Measurements from ENCODE around the gene DOK3.
"Not testable (repeated sequence)": the region's sequence is repeated elsewhere in the genome, so short reads cannot be mapped to it uniquely, and the experiment has no call there.

DOK3 gene

GRCh38 chr5:177496070-177496726 is 13.4 kb downstream of the DOK3 start:
- no peak for DNase-seq

- no peak for DNase-seq
These were observed 14.2 kb downstream of the DOK3 start for GRCh38 chr5:177495243-177496060.

DNA sequence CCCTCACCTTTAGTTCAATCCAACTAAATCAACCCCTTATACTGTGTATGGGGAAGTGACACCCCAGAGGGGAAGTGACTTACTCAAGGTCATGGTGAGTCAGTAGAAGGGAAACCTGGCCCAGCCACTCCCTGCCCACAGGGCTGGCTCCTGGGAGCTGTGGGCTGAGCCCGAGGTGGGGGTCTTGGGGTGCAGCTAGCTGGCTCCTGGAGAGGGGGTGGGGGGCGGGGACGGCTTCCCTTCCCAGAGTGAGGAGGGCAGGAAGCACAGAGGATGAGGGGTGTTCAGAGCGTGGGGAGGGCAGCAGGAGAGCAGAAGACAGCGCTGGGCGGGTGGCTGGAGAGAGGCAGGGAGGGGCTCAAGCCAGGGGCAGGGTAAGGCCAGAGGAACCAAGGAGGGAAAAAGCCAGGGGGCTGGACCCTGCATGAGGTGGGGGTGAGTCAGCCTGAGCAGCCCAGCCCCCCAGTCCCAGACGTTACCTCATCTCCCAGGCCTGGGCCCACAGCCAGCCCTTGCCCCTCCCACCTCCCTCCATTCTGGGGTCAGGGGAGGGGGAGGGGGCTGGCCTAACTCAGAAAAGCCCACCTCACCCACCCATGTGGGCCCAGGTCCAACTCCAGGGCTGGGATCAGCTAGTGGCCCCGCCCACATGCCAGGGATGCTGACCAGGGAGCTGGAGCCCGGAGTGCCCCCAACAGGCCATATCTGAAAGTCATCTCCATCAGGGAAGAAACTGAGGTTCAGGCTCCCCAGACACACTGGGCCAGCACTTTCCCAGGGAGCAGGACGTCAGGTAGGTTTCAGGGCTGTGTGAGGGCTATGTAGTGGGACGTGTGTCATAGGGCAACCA is 15.1 kb downstream of the DOK3 start:
- no peak for DNase-seq

DNA sequence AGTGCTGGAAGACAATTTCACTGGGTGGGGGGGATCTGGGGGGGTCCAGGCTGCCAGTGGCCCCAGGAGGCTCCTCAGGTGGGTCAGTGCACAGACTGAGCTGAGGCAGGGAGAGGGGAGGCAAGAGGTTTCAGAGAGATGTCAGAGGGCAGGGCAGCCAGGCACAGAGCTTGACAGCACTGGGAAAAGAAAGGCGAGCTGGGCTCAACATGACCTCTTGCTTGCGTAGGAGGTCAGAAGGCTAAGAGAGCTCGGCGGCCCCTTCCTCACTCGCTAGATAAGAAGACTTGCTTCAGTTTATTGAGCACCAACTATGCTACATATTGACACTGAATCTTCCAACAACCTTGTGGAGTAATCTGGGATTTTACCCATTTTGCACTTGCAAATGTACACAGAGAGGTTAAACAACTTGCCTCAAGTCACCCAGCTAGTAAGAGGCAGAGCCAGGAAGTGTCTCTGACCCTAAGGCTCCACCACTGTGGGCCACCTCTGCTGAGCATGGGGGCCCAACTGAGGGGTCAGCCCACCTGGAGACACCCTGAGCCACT is 15.8 kb downstream of the DOK3 start:
- no peak for DNase-seq

- no peak for DNase-seq
These were observed 16.8 kb downstream of the DOK3 start for GRCh38 chr5:177492841-177493240.

GRCh38 chr5:177491983-177492746 is 17.5 kb downstream of the DOK3 start:
- no peak for DNase-seq

DNA sequence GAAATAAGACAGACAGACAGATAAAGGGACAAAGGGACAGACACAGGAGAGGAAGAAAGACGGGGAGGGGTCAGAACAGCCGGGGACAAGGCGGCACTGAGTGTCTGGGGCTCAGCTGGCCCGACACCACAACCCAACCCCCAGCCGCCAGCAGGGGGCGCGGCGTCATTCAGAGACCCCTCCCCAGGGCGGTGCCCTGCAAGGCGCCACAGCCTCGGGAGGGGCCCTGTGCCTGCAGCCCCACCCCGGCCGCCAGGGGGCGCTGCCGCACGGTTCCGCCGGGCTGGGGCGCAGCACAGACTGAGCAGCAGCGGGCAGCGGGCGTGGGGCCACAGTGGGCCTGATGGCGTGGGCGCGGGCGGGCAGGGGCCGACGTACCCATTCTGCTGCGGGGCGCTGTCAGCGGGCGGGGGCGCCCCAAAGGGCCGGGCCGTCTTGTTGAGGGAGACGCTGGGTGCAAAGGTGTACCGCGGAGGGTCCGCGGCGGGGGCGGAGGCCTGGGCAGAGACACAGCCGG is 18.1 kb downstream of the DOK3 start:
- no peak for DNase-seq

DNA sequence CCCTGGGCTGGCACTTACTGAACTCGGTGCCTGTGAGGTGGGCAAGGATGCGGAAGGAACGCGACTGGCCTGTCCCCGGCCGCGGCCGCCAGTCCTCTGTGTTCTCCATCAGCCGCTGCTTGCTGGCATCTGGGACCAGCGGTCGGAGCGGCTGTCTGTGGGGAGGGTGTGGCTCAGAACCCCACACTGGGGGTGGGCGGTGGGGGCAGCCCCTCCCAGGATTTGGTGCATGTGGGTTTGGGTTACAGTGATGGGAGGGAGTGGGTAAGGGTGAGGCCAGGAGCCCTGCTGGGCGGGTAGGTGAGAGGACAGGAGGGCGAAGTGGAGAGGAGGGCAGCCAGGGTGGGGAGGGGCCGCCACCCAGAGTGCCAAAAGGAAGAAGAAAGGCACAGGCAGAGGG is 18.6 kb downstream of the DOK3 start:
- no peak for DNase-seq

- DNase-seq, result no peak
These were observed 19.2 kb downstream of the DOK3 start for GRCh38 chr5:177490311-177490991.

DNA sequence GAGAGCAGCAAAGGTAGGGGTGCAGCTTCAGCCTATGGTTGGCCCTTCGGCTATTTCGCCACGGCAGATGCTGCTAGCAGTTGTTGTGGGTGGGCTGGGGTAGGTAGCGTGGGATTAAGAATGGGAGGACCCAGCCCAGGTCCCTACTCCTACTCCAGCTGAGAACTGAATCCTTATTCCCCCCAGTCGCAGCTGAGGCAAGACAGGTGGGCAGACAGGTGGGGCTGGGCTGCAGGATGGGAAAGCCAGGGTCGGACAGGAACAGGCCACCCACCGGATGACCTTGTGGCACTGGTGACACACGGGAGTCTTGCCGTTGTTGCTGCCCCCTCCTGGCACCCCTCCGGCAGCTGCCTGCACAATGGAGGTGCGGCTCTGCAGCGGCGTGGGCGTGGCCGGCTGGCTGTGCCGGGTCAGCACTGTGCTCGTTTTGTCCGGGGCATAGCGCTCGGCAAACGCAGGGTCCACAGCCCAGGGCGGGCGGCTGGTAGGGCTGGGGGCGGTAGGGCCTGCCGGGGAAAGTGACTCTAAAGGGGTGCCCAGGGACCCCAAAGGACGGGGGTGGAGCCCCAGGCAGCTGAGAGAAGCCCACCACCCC is 20.4 kb downstream of the DOK3 start:
- no peak for DNase-seq

- no peak for DNase-seq
These were observed 21.7 kb downstream of the DOK3 start for GRCh38 chr5:177487975-177488374.

- no peak for DNase-seq
These were observed 22.5 kb downstream of the DOK3 start for GRCh38 chr5:177487144-177487543.

- no peak for DNase-seq
These were observed 23.4 kb downstream of the DOK3 start for GRCh38 chr5:177486256-177486655.

DNA sequence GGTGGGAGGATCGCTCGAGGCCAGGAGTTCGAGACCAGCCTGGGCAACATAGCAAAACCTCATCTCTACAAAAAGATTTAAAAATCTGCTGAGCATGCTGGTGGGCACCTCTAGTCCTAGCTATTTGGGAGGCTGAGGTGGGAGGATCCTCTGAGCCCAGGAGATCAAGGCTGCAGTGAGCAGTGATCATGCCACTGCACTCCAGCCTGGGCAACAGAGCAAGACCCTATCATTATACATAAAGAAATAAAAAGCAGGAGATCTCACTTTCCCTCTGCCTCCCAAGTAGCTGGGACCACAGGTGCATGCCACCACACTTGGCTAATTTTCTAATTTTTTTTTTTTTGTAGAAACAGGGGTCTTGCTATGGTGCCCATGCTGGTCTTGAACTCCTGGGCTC is 23.9 kb downstream of the DOK3 start:
- DNase-seq, result not testable (repeated sequence)

DNA sequence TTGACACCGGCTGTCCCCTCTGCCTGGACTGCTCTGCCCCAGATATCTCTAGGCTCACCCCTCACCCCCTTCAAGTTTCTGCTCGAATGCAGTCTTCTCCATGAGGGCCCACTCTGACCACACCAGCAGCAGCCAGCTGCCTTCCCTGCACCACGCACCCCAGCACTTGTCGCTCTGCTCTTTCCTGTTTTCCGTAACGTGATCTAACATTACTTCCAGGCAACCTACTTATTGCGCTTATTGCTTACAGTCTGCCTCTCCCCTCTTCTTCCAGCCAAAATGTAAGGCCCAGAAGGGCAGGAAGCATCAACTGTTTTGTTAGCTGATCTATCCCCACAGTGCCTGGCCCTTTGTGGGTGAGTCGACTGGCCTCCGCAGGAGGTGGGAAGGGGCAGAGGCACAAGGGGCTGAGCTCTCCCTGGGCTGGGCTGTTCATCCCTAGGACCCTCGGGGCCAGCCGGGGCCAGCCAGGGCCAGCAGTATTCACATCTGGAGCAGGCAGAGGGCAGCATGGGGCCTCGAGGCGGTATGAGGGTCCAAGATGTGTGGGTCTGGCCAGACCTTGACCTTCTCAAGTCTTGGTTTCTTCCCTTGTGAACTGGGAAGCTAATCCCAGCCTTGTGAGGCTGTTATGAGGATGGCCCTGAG is 24.6 kb downstream of the DOK3 start:
- DNase-seq, result no peak

GRCh38 chr5:177483994-177484901 is 25.4 kb downstream of the DOK3 start:
- DNase-seq, result no peak

DNA sequence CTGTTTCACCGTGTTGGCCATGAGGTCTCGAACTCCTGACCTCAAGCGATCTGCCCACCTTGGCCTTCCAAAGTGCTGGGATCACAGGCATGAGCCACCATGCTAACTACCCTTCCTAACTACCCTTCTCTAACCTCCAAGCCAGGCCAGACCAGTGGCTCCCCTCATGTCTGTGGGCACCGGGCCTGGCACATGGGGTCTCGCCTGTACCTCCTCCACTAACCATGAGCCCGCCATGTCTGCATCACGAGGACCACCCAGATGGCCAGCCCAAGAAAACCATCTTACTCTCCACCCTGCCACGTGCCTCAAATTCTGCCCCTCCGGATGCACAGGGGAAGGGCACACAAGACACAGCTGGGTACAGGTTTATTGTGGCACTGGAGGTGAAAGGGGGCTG is 26.6 kb downstream of the DOK3 start:
- DNase-seq, result no peak

DNA sequence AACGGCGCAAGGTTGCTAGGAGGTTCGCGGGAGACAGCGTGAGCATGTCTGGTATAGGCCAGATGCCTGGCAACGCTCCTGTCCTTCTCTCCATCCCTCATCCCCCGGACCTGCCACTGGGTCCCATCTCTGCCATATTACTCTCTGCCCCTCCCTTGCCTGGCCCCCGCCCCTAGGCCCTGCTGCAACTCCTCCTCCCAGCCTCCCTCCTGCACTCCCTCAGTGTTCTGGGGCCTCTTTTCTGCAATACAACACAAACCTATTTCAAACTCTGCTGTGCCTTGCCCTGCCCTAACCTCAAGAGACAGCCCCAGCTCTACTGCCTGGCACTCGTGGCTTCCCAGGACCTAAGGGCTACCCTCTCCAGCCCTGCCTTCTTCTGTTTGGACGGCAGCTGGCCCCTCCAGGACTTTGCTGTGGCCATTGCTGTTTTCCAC is 27.2 kb downstream of the DOK3 start:
- no peak for DNase-seq

DNA sequence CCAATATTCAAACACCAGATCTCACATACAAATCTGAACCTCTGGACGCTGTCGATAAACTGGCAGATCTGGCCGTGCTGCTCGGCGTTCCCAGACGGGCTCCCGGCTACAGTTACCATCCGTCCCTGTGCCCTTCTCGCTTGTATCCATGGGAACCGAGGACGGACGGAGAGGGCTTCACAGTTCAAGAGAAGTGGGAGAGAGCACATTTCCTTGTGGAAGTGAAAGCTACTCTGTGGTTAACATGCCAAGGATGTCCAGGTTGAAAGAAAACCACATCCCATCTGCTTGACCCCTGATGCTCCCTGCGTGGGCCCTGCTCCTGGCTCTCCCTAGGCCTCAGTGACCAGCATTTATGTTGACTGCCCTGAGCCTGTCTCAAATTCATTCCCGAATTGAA is 29.9 kb downstream of the DOK3 start:
- no peak for DNase-seq

Data from cortex of kidney (tissue), 1 donor.